ENCODE measurements around the gene EPHA10.

Gene EPHA10

DNA sequence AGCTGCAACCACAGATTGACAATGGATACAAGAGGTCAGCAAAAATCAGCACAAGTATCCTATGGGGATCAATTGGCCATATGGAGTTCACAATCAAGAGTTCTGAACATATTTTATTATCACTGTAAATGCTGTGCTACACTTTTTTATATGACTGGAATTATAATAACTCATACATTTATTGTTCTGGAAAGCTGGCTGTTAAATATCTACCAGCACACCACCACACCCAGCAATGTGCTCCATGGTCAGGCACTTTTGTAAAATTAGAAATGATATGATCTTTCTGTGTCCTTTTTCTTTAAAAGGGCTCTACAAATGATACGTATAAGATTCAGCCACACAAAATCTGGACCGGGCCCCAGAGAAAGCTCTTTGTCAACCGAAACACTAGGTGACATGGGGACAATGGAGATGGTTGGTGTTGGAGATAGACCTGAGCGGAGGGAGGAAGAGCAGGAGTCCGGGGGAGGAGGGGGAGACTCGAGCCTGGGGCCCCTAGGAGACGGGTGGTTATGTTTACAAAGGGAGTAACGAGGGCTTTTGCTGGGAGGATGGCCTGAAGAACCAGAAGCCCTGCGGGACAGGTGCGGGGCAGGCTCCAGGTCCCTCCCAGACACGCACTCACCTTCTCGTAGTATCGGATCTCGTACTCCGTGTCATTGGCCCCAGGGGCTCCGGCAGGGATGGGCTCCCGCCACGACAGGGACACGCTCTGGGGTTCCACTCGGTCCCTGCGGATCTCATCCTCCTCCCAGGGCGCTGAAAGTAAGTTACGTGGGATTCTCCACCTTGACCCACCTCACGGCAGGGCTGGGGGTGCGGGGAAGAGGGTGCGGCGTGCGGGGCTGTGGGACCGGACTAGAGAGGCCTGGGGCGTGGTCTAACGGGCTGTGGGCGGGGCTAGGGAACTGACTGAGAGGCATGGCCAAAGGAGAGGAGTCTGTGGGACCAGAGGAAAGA is 30.0 kb downstream of the EPHA10 start (continued):
- TF ChIP-seq EGR2 (tag by site-specific recombination; IDR thresholded peaks at IDR 0.05; ENCODE audit: low read depth): no peak

DNA sequence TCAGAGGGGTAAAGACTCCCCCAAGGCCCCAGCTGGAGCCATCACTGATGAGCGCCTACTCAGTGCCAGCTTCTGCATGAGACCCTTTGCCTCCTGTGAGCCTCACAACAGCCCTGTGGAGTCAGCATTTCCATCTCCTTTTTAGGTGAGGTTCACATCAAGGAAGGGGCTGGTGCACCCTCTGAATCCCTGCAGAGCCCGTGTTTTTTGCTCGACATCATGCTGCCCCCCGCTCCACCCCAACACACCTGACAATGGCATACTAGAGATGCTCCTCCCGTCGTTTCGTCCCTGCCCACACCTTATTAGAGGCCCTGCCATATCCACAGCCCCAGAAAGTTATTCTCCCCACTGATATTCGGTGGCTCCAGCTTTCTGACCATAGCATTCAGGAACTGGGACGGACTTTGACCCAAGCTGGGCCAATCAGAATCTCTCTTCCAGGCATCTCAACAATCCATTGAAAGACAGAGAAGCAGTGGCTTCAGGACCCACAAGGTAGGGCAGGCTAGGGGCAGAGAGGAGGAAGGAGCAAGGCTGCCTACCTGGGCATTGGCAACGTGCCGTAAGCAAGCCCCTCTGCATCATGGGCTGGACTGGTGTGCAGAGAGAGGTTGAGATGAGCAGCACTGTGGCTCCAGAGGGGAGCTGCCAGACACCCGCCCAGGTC is 32.7 kb downstream of the EPHA10 start:
- Histone ChIP-seq H3K4me3 (ENCODE audit: low read depth, low read length) (no peak overlapping the region), H3K9me3 (ENCODE audit: control insufficient read depth, insufficient read depth, low read depth, low read length) (no peaks in the 10 kb centered on the region), H3K36me3 (ENCODE audit: control insufficient read depth in 2 of 2, insufficient read depth in 1 of 2, low read length in 2 of 2) (no peaks in the 10 kb centered on the region), H3K27ac (ENCODE audit: extremely low read depth, low read depth, low read length) (no peak overlapping the region), H3K4me1 (ENCODE audit: control insufficient read depth, insufficient read depth, low read length) (no peaks in the 10 kb centered on the region)
- ChIA-PET CTCF (interaction anchor here (0.6 to 0.7 kb wide), 3 partner anchors 9 to 116 kb away, joined by 3 to 4 read pairs (median 3); no protein-coding TSS in a partner anchor), POLR2A (no interaction called here)
- TF ChIP-seq, protein P1, sequence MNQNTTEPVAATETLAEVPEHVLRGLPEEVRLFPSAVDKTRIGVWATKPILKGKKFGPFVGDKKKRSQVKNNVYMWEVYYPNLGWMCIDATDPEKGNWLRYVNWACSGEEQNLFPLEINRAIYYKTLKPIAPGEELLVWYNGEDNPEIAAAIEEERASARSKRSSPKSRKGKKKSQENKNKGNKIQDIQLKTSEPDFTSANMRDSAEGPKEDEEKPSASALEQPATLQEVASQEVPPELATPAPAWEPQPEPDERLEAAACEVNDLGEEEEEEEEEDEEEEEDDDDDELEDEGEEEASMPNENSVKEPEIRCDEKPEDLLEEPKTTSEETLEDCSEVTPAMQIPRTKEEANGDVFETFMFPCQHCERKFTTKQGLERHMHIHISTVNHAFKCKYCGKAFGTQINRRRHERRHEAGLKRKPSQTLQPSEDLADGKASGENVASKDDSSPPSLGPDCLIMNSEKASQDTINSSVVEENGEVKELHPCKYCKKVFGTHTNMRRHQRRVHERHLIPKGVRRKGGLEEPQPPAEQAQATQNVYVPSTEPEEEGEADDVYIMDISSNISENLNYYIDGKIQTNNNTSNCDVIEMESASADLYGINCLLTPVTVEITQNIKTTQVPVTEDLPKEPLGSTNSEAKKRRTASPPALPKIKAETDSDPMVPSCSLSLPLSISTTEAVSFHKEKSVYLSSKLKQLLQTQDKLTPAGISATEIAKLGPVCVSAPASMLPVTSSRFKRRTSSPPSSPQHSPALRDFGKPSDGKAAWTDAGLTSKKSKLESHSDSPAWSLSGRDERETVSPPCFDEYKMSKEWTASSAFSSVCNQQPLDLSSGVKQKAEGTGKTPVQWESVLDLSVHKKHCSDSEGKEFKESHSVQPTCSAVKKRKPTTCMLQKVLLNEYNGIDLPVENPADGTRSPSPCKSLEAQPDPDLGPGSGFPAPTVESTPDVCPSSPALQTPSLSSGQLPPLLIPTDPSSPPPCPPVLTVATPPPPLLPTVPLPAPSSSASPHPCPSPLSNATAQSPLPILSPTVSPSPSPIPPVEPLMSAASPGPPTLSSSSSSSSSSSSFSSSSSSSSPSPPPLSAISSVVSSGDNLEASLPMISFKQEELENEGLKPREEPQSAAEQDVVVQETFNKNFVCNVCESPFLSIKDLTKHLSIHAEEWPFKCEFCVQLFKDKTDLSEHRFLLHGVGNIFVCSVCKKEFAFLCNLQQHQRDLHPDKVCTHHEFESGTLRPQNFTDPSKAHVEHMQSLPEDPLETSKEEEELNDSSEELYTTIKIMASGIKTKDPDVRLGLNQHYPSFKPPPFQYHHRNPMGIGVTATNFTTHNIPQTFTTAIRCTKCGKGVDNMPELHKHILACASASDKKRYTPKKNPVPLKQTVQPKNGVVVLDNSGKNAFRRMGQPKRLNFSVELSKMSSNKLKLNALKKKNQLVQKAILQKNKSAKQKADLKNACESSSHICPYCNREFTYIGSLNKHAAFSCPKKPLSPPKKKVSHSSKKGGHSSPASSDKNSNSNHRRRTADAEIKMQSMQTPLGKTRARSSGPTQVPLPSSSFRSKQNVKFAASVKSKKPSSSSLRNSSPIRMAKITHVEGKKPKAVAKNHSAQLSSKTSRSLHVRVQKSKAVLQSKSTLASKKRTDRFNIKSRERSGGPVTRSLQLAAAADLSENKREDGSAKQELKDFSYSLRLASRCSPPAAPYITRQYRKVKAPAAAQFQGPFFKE (tag by site-specific recombination; IDR thresholded peaks at IDR 0.05; ENCODE audit: borderline replicate concordance): no peak
- no peak for TF ChIP-seq ZNF184 (tag by site-specific recombination; IDR thresholded peaks at IDR 0.05)
- TF ChIP-seq SETDB1 (IDR thresholded peaks at IDR 0.05; ENCODE audit: insufficient read length, low read length): no peak

DNA sequence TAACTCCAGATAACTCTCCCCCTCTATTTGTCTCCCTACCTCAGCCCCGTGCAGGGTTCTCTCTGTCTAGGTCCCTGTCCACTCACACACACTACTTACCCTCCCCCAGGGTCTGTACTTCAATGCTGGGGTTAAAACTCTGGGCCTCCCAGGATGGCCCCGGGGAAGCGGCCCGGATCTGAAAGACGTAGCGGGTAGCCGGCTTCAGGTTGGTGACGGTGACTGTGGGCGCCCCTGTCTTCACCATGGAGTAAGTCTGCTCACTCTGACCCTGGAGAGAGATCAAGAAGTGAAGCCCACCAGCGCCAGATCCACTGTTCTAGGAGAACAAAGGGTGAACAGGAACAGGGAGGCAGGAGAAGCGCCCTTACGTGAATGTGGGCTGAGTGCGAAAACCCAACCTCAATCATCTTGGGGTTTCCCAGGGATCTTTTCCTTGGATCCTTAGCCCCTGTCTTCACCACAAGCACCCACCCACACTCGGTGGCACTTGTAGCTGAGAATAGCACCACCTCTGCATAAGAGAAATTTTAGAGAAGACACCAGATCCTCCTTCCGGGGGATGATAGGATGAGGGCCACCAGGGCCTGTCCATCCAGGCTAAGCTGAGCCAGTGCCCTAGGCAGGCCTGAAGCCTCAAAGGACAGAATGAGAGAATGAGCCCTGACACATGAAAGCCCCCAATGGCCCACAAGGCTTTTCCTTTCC is 33.5 kb downstream of the EPHA10 start:
- no peak for TF ChIP-seq ZNF658 (tag by site-specific recombination; IDR thresholded peaks at IDR 0.05)
- TF ChIP-seq EGR2 (tag by site-specific recombination; IDR thresholded peaks at IDR 0.05; ENCODE audit: low read depth): 0 out of 2 replicates have a peak, but pooled peaks have one; percentile 13
- H3K4me1 ChIP-seq (ENCODE audit: control insufficient read depth, insufficient read depth, low read length): no peaks in the 10 kb centered on the region
- H3K4me3 ChIP-seq (ENCODE audit: low read depth, low read length): no peak overlapping the region
- H3K27ac ChIP-seq (ENCODE audit: extremely low read depth, low read depth, low read length): no peak overlapping the region
- CTCF ChIA-PET: interaction anchor here (0.6 kb wide), 1 partner anchor 30 kb away, joined by 4 read pairs; no protein-coding TSS in a partner anchor
- no peaks in the 10 kb centered on the region for H3K36me3 ChIP-seq (ENCODE audit: control insufficient read depth in 2 of 2, insufficient read depth in 1 of 2, low read length in 2 of 2)
- H3K9me3 ChIP-seq (ENCODE audit: control insufficient read depth, insufficient read depth, low read depth, low read length): no peaks in the 10 kb centered on the region
- POLR2A ChIA-PET: no interaction called here

DNA sequence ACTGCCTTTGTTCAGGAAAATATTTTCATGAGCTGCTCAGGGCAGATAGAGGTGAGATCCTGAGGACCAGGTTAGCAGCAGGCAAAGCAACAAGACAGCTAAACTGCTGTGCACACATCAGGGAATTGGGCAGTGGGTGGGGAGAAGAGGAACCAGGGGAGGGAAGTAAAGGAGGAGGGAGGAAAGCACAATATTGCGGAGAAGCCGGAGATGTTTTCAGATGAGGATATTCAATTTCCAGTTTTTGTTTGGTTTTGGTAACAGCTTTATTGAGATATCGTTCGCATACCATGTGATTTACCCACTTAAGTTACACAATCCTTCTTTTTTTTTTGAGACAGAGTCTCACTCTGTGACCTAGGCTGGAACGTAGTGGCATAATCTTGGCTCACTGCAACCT is 34.5 kb downstream of the EPHA10 start:
- no peak overlapping the region for H3K4me3 ChIP-seq (ENCODE audit: low read depth, low read length)
- POLR2A ChIA-PET: no interaction called here
- CTCF ChIA-PET: no interaction called here
- no peaks in the 10 kb centered on the region for H3K9me3 ChIP-seq (ENCODE audit: control insufficient read depth, insufficient read depth, low read depth, low read length)
- no peaks in the 10 kb centered on the region for H3K36me3 ChIP-seq (ENCODE audit: control insufficient read depth in 2 of 2, insufficient read depth in 1 of 2, low read length in 2 of 2)
- no peaks in the 10 kb centered on the region for H3K4me1 ChIP-seq (ENCODE audit: control insufficient read depth, insufficient read depth, low read length)
- H3K27ac ChIP-seq (ENCODE audit: extremely low read depth, low read depth, low read length): no peak overlapping the region
- TF ChIP-seq ZNF335 (tag by site-specific recombination; conservative IDR thresholded peaks at IDR 0.05) (peak; percentile 68), ZNF157 (tag by site-specific recombination; IDR thresholded peaks at IDR 0.05) (no peak)
